Endodermal cell (in vitro differentiated cells): ENCODE measurements around the gene PRRX1. TPM values are rescaled to one million over a fixed set of nuclear protein-coding genes. Genes with fewer than 3 reads are reported as not detected.
A peak's percentile ranks its signal among the peaks of the same experiment; 100 is the strongest.

Experiments used
- DNase-seq: peaks from one replicate; pipeline ENCODE4 v3.0.0-alpha.2; 2017
- H3K27ac ChIP-seq: 2 replicates; pipeline ENCODE4 v1.5.1; 2013; ENCODE audit warnings: mild to moderate bottlenecking, low read depth, low read length, moderate library complexity
- H3K27me3 ChIP-seq: 2 replicates; pipeline ENCODE4 v1.6.1; 2013; ENCODE audit warnings: mild to moderate bottlenecking, low read length, moderate library complexity; ENCODE audit not compliant: insufficient read depth, control insufficient read depth, poor library complexity, severe bottlenecking
- H3K36me3 ChIP-seq: 2 replicates; pipeline ENCODE4 v1.7.0; 2013; ENCODE audit warnings: mild to moderate bottlenecking, low read length, moderate library complexity; ENCODE audit not compliant: control insufficient read depth, insufficient read depth
- H3K4me1 ChIP-seq: one replicate; pipeline ENCODE4 v1.7.0; 2013; ENCODE audit warnings: low read length; ENCODE audit not compliant: control insufficient read depth, insufficient read depth
- H3K4me3 ChIP-seq: 2 replicates; pipeline ENCODE4 v1.5.1; 2013; ENCODE audit warnings: mild to moderate bottlenecking, low read length, moderate library complexity
- H3K9ac ChIP-seq: 2 replicates; pipeline ENCODE4 v1.6.1; 2013; ENCODE audit warnings: mild to moderate bottlenecking, low read length, moderate library complexity; ENCODE audit not compliant: poor library complexity, severe bottlenecking; ENCODE audit errors: extremely low read depth
- H3K9me3 ChIP-seq: 2 replicates; pipeline ENCODE4 v1.6.1; 2013; ENCODE audit warnings: mild to moderate bottlenecking, low read length, moderate library complexity; ENCODE audit not compliant: control insufficient read depth
- H3K27ac Mint-ChIP-seq: 2 replicates; pipeline ENCODE4 v1.8.0; 2020; ENCODE audit warnings: mixed read lengths
- H3K27me3 Mint-ChIP-seq: 2 replicates; pipeline ENCODE4 v1.8.0; 2021; ENCODE audit warnings: mild to moderate bottlenecking, mixed read lengths; ENCODE audit not compliant: insufficient read depth
- H3K36me3 Mint-ChIP-seq: 2 replicates; pipeline ENCODE4 v1.8.0; 2020; ENCODE audit warnings: low read depth, mixed read lengths
- H3K4me1 Mint-ChIP-seq: 2 replicates; pipeline ENCODE4 v1.8.0; 2020; ENCODE audit warnings: mixed read lengths
- H3K4me3 Mint-ChIP-seq: 2 replicates; pipeline ENCODE4 v1.8.0; 2020; ENCODE audit warnings: mild to moderate bottlenecking, moderate library complexity, mixed read lengths
- H3K9me3 Mint-ChIP-seq: 2 replicates; pipeline ENCODE4 v1.8.0; 2020; ENCODE audit warnings: mild to moderate bottlenecking, mixed read lengths
- CTCF ChIP-seq: fragments of 200-600 bp; sonication (generic); conservative IDR thresholded peaks from 2 replicates; pipeline ENCODE4 v1.5.0; 2021; ENCODE audit warnings: antibody characterized with exemption, mild to moderate bottlenecking
- WGBS, 2 experiments: methylation state at CpG; one replicate each; pipeline versions ENCODE4 v1.1.5 to v1.1.7; 2013; ENCODE audit warnings: missing lambda C conversion rate in 2 of 2, mixed read lengths in 1 of 2; ENCODE audit not compliant: insufficient coverage in 1 of 2, insufficient read length in 1 of 2; 5-methylcytosine and 5-hydroxymethylcytosine counted together
- total RNA-seq, 2 donors: library from RNA; stranded (reverse); fragmentation: NEBNext Ultra II Directional in 1 of 2; extraction: Animal tissue kit (Norgen Biotek cat#: 25700) in 1 of 2; gene quantifications; 2 replicates in 1 of 2; 3 replicates in 1 of 2; pipeline ENCODE4 v1.2.1, GENCODE V29; 2021

The PRRX1 gene
- total RNA-seq, 2 donors from 2014 or later, result not detected

- 83 to 95% methylated on average over 2 of the region's 2 CpGs for WGBS, 2 experiments
- peaks cover 2% of the 10 kb centered on the region for H3K9me3 Mint-ChIP-seq
- TF ChIP-seq CTCF, result no peak
- no peaks in the 10 kb centered on the region for H3K4me1 ChIP-seq
- H3K36me3 ChIP-seq, result no peaks in the 10 kb centered on the region
- H3K36me3 Mint-ChIP-seq, result no peaks in the 10 kb centered on the region
- H3K27ac Mint-ChIP-seq, result no peak overlapping the region
- no peak overlapping the region for H3K9ac ChIP-seq
- H3K4me3 Mint-ChIP-seq, result no peak overlapping the region
- no peaks in the 10 kb centered on the region for H3K9me3 ChIP-seq
- H3K27me3 ChIP-seq, result no peaks in the 10 kb centered on the region
- no peak for DNase-seq
- H3K4me3 ChIP-seq, result no peak overlapping the region
- H3K4me1 Mint-ChIP-seq, result no peaks in the 10 kb centered on the region
- H3K27ac ChIP-seq, result no peak overlapping the region
- no peaks in the 10 kb centered on the region for H3K27me3 Mint-ChIP-seq
These were observed 39.8 kb upstream of the PRRX1 start for GRCh38 chr1:170624146-170624545.

- Histone ChIP-seq H3K4me3 (no peak overlapping the region), H3K36me3 (no peaks in the 10 kb centered on the region), H3K27me3 (no peaks in the 10 kb centered on the region), H3K4me1 (no peaks in the 10 kb centered on the region), H3K27ac (no peak overlapping the region), H3K9me3 (no peaks in the 10 kb centered on the region), H3K9ac (no peak overlapping the region)
- WGBS, 2 experiments, result 90 to 100% methylated on average over 2 to 7 of the region's 7 CpGs
- Mint-ChIP-seq H3K9me3 (peaks cover 2% of the 10 kb centered on the region), H3K4me1 (no peaks in the 10 kb centered on the region), H3K4me3 (no peak overlapping the region), H3K27ac (no peak overlapping the region), H3K27me3 (peaks cover 2% of the 10 kb centered on the region), H3K36me3 (no peaks in the 10 kb centered on the region)
- peak; percentile 53 for DNase-seq
- no peak for TF ChIP-seq CTCF
These were observed 33.0 kb upstream of the PRRX1 start for GRCh38 chr1:170630977-170631376.

GRCh38 chr1:170634293-170634692, 29.6 kb upstream of the PRRX1 start:
- Mint-ChIP-seq H3K36me3 (no peaks in the 10 kb centered on the region), H3K27me3 (peaks cover 2% of the 10 kb centered on the region), H3K4me1 (no peaks in the 10 kb centered on the region), H3K27ac (no peak overlapping the region), H3K4me3 (no peak overlapping the region), H3K9me3 (peaks cover 5% of the 10 kb centered on the region)
- Histone ChIP-seq H3K36me3 (no peaks in the 10 kb centered on the region), H3K4me3 (no peak overlapping the region), H3K27ac (no peak overlapping the region), H3K4me1 (no peaks in the 10 kb centered on the region), H3K9me3 (no peaks in the 10 kb centered on the region), H3K9ac (no peak overlapping the region), H3K27me3 (no peaks in the 10 kb centered on the region)
- WGBS, 2 experiments, result 100% methylated on average over 1 of the region's 1 CpG; no CpG with 5 or more reads in 1 of the 2 experiments
- no peak for DNase-seq
- no peak for TF ChIP-seq CTCF
